GM10248 (cell line): ENCODE measurements around the gene SUSD4.

Experiments used
- CTCF ChIA-PET: fragments of 300-600 bp; sonication (Branson Sonifier 250); formaldehyde crosslinking; extraction: SDS; loops from one replicate; lab custom pipeline; 2021; ENCODE audit warnings: antibody characterized with exemption; lab: Yijun Ruan, JAX
- POLR2A ChIA-PET: fragments of 350-650 bp; sonication (Branson Sonifier 250); formaldehyde crosslinking; extraction: SDS; loops from one replicate; lab custom pipeline; 2020; ENCODE audit warnings: antibody characterized with exemption; lab: Yijun Ruan, JAX
- DNase-seq: peaks from one replicate; pipeline ENCODE4 v3.0.0; 2012; ENCODE audit errors: extremely low spot score
- TF ChIP-seq, protein P1 (sequence below): IDR thresholded peaks from 2 replicates; pipeline ENCODE4 v1.5.1; 2012; ENCODE audit warnings: mild to moderate bottlenecking, low read depth; ENCODE audit errors: extremely low read depth, missing control alignments, control extremely low read depth

Gene SUSD4

DNA sequence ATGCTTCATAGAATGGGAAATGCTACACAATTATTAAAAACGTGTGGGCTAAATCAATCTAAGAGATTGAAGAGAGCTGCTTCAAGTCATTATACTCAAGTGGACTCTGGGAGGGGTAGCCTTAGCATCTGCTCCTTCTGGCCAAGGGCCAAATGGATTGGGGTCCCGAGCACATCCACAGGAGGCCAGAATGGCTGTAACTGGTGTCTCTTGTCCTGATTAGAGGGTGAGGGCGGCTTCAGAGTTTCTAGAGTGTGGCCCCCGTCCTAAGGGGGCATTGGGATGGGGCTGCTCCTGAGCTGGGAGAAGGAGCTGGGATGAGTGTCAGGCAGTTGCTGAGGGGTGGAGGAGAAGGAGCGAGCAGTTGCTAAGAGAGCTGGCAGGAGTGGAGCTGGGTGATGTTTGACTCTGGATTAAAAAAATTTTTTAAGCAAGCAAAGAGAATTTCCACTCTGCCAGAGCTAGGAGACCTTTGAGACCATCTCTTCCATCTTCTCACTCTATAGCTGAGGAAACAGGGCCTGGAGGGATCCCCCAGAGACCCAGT lies 149.6 kb downstream of the SUSD4 start:
- POLR2A ChIA-PET = no interaction called here
- TF ChIP-seq, protein P1, sequence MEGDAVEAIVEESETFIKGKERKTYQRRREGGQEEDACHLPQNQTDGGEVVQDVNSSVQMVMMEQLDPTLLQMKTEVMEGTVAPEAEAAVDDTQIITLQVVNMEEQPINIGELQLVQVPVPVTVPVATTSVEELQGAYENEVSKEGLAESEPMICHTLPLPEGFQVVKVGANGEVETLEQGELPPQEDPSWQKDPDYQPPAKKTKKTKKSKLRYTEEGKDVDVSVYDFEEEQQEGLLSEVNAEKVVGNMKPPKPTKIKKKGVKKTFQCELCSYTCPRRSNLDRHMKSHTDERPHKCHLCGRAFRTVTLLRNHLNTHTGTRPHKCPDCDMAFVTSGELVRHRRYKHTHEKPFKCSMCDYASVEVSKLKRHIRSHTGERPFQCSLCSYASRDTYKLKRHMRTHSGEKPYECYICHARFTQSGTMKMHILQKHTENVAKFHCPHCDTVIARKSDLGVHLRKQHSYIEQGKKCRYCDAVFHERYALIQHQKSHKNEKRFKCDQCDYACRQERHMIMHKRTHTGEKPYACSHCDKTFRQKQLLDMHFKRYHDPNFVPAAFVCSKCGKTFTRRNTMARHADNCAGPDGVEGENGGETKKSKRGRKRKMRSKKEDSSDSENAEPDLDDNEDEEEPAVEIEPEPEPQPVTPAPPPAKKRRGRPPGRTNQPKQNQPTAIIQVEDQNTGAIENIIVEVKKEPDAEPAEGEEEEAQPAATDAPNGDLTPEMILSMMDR = no peak
- no peak for DNase-seq
- CTCF ChIA-PET = no interaction called here

DNA sequence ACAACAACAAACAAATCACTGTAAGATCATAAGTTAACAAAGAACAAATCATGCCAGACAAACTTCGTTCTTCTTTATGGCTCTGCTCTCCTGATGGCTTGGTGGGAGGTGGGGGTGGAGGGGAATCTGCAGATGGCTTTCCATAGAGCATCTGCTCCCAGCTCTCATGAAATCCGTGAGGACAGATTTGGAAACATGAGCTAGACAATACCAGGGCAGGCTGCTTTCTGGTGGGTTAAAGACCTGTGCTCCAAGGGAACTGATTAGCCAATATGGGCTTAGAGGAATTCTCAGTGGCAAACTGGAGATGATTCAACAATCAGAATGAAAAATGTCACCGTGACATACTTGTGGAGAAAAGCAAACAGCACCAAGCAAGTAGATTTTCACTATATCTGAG lies 151.5 kb downstream of the SUSD4 start:
- TF ChIP-seq, protein P1 = no peak
- ChIA-PET CTCF (no interaction called here), POLR2A (no interaction called here)
- no peak for DNase-seq

DNA sequence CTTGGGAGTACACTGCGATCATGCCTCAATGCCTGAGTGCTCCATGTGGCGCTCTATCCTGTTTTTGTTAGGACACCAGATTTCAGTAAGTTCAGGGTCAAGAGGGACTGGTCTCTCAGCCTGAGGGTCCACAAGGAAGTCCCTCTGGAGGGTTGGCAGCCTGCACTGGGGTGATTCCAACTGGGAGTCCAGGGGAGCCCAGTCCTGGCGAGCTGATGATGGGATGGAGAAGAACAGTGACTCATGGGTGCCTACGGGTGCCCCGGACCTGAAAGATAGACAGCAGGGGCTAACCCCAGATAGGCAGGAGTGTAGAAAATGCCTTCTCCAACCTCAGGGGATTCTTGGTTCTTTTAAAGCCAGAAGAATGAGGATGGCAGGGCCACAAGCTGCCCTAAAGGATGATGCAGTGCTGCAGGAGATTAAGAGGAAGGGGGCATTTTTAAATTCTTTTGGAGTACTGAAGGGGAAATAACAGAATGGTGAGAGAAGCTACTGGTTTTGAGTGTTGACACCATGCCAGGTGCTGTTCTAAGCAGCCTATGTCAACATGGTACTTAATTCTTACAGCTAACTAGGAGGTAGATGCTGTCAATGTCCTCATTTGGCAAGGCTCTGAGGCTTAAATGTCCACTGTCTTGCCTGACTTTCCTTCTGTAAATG lies 152.5 kb downstream of the SUSD4 start:
- POLR2A ChIA-PET = no interaction called here
- no peak for DNase-seq
- TF ChIP-seq, protein P1 = no peak
- CTCF ChIA-PET = no interaction called here

DNA sequence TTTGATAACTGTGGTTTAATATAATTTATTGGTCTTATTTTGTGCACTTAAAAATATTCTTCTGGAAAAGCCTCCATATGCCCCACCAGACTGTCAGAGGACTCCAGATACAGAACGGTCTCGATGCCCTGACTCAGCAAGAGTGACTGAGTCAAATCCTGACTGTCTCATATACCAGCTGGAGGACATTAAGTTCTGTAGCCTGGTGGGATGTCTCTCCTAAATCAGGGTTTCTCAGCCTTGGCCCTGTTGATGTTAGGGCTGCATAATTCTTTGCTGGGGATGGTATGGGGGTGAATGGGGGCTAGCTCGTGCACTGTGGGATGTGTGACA lies 153.2 kb downstream of the SUSD4 start:
- ChIA-PET POLR2A (no interaction called here), CTCF (no interaction called here)
- no peak for DNase-seq
- TF ChIP-seq, protein P1 = no peak

DNA sequence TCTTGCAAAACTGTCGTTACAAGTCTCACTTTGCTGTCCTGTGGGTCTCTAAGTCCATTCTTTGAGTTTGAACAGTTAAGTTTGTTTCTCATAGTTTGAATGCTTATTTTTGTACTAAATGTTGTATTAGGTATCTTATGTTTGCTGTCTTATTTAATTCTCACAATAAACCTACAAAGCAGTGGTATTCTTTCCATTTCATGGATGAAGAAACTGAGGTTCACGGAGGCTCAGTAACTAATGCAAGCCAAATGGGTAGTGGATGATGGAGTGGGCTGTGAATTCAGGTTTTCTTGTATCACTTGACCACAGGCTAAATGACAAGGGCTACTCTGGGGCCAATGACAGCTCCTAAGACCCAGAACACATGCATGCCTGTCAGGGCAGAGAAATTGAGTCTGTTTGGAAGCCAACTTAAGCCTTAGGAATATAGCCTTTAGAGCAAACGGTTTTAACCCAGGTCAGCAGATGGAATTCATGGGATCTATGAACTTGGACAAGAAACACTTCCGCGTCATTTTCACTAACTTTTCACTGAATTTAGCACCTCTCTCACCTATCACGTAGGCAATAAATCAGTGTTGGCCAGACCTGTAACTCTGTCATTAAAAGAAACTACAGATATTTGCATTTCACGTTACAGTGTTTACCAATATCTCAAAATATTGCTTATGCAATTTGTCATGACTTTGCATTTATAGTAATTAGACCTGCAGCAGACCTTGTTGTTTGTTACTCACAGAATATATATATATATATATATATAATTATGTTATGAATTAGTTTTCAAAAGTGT lies 153.8 kb downstream of the SUSD4 start:
- POLR2A ChIA-PET = no interaction called here
- no peak for DNase-seq
- CTCF ChIA-PET = no interaction called here
- TF ChIP-seq, protein P1 = no peak

DNA sequence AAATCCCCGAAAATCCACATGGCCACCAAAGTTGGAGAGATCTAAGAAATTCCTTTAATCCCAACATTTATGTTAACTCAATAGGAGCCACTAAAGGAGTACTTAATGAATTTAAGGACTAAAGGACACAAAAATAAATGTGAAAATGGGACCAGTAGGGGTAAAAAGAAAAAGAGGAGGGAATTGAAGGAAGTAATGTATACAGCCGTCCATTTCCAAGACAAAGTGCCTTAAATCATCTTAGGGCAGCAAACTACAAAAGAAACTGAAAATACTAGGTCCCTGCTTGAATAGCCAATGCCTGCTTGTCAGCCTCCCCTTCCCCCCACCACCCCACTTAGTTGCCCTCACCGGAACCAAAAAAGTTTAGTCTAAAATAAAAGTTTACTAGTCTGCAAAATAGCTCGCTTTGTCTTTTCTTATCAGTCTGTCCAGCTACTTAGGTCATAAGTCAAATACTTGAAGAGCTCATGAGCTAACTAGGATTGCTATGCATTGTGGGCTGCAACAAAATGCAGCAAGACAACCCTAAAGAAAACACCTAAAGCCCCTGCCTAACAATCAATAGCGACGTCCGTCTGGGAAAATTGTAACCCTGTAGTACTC lies 154.6 kb downstream of the SUSD4 start:
- ChIA-PET CTCF (no interaction called here), POLR2A (no interaction called here)
- TF ChIP-seq, protein P1 = no peak
- no peak for DNase-seq
